HG03571 (cell line): ENCODE data around the gene ZNF688.
"Not testable (repeated sequence)": the region's sequence is repeated elsewhere in the genome, so short reads cannot be mapped to it uniquely, and the experiment has no call there.

Experiments used
- ATAC-seq: cut with Tn5 transposase; IDR thresholded peaks from one replicate; pipeline ENCODE4 v1.9.1; 2021; ENCODE audit not compliant: unreplicated experiment

ZNF688 gene

DNA sequence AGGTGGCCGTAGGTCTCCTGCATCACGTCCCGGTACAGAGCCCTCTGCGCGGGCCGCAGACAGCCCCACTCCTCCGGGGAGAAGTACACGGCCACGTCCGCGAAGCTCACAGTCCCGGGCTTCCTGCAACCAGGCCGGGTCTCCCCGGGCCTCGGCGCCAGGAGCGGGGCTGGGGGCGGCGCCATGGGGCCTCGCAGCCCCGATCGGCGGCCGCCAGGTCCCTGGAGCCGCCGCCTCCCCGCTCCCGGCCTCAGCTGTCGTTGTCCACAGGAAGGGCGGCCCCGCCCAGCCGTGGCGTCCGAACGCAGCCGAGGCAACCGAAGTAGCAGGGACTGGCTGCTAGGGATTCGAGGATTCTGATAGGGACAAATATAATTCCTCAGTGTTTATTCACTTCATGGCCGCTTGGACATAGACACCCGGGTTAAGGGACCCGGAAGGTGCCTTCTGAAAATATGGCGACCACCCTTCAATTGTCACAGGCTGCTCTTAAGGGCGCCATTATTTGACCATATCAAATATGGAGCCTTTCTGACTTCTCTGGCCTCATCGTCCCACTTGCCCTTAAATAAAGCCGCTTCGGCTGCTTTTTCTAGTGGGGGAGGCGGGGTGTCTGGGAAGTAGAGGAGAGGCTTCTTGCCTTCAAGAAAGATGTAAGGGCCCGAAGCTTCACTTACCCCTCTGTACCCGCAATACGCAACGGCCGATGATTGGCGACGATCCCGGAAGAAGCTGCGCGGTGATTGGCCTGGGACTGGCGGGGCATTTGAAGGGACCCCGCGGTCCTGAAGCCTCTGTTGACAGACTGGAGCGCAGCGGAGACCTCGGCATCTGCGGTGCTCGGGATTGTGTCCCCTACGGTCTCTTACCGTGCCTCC lies at the start of gene ZNF688:
TSS of gene ZNF688 (minus strand) at position 270 of the 878 bp plus-strand sequence. CDS start at position 185, 85 bp downstream.
- ATAC-seq, result peak; percentile 64

DNA sequence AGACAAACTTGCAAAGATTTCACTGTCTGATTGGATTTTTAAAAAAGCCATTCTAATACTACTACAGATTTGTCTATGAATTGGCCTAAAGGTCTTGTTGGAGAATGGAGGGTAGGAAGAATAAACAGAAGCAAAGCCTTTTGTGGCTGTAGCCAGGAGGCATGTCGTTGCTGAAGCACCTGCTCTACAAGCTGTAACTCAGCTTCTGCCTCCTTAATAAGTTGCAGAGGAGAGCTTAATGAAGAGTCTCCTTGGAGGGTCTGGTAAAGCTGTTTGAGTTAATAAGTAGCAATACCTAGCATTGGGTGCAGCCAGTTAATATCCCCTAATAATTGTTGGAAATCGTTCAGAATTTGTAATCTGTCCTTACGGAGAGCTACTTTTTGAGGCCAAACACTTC lies 48.7 kb upstream of the ZNF688 start:
- no peak for ATAC-seq

DNA sequence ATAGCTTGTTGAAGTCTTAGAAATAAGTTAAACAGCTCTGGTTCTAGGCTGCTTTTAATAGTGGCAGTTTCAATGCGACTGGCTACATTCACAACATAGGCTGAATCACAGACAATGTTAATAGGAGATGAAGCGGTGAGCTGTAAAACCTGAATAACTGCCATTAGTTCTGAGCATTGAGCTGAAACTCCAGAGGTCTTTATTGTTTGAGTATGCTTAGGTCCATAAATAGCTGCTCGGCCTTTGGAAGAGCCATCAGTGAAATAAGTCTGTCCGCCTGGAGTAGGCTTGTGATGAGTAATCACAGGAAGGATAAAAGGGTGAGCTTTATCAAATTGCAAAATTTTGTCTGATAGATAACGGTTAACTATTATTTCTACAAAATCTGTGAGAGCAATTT lies 48.1 kb upstream of the ZNF688 start:
- ATAC-seq, result no peak

DNA sequence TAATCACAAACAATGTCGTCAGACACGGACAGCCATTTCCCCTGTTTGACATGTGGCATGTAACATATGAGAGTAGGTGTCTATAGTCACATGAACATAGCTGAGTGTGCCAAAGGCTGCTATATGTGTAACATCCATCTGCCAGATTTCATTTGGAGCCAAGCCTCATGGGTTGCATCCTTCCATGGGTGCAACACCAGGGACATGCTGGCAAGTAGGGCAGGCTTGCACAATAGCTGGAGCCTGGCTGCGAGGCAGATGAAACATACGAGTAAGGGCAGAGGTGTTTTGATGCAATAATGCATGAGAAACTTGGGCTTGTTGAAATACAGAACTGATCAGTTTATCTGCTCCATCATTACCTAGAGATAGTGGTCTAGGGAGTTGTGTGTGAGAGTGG lies 47.7 kb upstream of the ZNF688 start:
- ATAC-seq, result no peak

DNA sequence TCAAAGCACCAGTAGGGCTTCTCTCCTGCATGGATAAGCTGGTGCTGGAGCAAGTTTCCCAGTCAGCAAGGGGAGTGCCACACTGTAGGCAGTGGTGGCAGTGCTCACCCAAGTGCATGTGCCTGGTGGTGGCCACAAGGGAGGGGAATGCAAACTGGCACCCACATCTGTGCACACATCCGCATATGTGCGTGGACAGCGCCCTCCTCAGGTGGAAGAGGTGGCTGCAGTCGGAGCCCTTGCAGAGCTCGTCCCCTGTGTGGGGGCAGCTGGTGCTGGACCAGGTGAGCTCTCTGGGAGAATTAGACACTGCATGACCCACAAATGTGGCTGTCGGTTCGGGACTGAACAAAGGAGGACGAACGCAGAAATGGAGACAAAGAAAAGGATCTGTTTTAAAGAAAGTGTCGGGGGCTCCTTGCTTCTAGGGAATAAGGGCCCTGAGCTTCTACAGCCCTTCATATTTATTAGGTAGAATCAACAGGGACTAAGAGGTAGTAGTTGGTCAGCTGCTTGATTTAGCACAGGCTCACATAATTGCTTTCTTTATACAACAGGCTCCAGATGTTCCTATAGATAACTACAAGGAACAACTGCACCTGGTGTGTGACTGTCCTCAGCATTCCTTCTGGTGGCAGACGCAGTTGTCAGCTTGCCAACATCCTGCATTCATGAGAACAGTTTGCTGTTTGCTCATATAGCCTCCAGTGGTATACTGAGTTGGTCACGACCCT lies 44.0 kb upstream of the ZNF688 start:
- no peak for ATAC-seq

DNA sequence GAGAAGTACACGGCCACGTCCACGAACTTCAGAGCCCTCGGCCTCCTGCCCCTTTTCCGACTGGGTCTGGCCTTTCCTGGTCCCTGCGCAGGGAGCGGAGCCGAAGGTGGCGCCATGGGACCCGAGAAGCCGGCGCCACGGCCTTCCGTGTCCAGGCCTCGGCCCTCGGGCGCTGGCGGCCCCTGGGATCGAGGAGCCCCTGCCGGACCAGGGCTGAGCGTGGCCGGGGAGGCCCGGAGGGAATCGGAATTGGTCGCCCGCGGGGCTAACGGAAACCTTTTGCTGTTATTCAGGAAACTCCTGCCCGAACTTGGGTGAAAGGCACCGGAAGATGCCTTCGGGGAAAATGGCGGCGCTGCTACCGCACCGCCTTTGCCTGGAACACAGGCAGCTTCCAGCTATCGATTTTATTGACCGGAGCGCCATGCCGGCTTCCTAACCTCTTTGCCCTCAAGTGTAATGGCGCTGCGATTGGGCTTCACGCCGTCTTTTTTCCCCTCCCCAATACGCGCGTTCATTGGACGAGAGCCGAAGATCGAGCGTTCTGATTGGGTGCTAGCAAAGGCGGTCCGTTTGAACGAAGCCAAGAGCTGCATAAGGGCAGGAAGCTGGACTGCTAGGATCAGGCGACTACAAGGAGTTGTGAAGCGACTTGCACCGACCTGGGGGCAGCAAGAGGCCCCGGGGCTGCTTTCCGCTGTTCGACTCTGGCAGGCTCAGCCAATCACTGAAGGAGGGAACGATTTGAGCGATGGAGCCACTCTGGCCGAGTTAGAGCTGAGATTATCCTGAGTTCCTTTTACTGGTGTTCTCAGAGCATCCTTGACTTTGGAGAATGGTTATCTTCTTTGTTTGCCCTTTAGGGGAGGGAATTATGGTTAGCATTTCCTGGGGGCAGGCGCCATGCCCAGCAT lies 38.7 kb upstream of the ZNF688 start, which contains the start of gene ZNF689:
TSS of gene ZNF689 (minus strand) at position 464 of the 914 bp plus-strand sequence. CDS start at position 116, 348 bp downstream.
- ATAC-seq, result peak; percentile 82

DNA sequence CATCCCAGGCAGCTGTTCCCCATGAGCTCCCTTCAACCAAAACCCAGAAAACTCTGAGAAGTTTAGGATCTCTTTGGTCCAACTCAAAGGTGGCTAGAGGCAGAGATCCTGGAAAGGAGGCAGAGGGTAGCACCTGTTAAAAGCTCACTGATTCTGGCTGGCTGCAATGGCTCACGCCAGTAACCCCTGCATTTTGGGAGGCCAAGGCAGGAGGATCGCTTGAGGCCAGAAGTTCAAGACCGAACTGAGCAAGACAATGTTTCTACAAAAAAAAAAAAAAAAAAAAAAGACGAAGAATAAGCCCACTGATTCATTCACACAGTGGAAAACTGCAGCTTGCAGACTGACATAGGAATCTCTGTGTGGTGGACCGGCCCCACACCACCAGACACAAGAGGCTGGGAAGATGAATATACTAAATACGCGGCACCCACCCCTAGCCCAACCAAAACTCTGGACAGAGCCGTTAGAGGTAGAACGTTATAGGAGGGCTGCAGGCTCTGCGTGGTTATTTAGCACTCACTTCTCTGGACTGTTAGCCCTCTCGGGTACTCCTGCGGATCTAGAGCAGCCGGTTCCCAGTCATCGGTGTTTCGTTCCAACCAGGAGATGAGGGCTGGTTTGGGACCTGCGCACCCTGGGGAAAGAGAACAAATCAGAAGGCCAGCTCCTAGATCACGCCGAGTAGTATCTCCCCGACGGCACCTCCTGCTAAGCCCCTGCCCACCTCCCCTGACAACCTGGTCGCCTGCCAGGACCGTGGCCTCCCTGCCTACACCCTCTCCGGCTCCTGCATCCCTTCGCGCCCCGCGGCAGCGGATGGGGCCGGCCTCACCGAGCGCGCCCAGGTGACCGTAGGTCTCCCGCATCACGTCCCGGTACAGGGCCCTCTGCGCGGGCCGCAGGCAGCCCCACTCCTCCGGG lies 37.8 kb upstream of the ZNF688 start:
- ATAC-seq, result peak; percentile 7

DNA sequence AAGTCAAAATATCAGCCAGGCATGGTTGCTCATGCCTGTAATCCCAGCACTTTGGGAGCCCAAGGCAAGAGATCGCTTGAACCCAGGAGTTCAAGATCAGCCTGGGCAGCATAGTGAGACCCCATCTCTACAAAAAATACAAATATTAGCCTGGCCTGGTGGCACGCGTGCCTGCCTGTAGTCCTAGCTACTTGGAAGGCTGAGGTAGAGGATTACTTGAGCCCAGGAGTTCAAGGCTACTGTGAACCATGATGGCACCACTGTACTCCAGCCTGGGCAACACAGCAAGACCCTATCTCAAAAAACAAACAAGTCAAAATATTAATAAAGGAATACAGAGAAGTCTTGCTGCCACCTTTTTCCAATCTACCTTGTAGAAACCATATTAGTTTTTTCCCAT lies 34.5 kb upstream of the ZNF688 start:
- no peak for ATAC-seq

DNA sequence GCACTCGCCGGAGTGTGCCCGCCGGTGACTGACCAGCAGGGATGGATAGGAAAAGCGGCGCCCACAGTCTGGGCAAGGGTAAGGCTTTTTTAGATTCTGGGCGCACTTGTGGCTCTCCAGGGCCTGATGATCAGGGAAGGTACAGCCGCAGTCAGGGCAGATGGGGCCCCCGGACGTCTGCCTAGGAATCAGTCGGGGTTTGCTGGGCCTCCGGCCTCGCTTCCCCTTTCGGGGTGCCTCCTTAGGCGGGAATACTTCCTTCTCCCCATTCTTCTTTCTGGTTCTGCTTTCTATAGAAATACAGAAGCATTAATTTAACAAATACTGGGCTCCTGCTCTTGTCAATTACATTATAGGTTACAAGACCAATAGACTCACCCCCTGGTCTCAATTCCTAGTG lies 33.6 kb upstream of the ZNF688 start:
- no peak for ATAC-seq

DNA sequence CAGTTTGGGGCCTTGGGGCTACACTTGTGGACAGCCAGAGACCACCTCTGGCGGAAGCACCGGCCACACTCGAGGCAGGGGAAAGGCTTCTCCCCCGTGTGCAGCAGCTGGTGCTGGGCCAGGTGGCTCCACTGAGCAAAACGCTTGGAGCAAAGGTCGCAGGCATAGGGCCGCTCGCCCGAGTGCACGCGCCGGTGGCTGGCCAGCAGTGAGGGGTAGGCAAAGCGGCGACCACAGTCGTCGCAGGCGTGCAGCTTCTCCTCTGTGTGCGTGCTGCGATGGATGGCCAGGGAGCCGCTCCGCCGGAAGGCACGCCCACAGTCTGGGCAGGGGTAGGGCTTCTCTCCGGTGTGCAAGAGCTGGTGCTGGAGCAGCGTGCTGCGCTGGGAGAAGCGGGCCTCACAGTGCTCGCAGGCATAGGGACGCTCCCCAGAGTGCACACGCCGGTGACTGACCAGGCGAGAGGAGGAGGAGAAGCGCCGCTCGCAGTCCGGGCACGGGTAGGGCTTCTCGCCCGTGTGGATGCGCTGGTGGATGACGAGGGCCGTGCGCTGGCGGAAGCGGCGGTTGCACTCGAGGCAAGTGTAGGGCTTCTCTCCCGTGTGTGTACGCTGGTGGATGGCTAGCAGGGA lies 32.9 kb upstream of the ZNF688 start:
- no peak for ATAC-seq

DNA sequence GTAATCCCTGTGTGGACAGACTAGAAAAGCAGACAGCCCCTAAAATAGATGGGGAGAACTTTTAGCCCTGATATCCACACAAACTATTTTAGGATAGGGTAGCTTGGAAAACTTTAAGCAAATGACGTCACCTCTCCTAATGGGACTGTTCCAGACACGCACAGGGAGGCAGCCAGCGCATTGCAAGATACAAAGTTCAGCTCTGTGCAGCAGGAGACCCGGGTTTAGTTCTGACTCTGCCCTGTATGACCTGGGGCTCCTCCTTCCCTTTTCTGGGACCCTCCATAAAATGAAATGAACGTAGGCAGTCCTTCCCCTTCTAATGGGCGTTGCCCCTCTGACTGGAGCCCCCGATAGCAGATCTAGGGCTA lies 32.4 kb upstream of the ZNF688 start:
- no peak for ATAC-seq

DNA sequence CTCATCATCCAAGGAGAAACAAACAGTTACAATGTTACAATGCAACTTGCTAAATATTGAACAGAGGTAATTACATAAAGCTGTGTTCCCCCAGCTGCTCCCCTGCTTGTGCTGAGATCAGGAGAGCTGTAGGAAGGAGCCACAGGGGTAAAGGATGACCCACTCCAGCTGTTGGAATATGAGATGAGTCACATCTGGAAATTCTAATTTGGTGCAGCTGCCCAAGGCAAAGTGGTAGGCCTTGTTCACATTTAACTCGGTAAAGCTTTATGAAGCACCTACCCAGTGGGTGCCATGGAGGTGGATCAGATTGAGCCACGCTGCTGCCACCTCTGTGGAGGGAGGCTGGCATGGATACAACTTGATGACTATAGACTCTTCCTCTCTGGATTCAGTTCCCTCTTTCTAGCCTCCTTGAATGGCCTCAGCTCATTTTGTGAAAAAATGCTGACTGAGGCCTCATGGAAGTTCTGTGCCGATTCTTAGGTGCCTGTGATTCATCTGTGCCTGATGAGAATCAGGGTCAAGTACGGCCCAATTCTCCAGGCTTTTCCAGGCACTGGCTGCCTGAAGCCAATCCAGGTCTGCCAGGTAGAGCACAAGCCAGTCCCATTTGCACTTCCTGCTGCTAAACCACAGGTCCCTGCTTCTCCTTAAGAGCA lies 31.2 kb upstream of the ZNF688 start:
- no peak for ATAC-seq

DNA sequence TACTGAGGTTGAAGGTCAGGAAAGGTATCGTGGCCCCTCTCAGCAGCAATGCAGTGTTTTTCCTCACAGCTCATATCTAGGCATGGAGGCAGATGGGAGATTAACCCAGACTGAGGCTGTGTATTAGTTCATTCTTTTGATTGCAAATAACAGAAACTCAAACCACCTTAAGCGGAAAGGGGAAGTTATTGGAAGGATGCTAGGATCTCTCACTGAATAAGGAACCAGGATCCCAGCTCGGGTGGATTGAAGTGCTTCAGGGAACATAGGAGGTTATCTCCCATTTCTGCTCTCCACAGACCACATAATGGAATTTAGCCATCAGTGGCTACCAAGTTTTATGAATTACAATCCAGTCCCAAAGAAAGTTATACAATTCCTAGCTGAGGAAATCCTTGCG lies 30.5 kb upstream of the ZNF688 start:
- no peak for ATAC-seq

DNA sequence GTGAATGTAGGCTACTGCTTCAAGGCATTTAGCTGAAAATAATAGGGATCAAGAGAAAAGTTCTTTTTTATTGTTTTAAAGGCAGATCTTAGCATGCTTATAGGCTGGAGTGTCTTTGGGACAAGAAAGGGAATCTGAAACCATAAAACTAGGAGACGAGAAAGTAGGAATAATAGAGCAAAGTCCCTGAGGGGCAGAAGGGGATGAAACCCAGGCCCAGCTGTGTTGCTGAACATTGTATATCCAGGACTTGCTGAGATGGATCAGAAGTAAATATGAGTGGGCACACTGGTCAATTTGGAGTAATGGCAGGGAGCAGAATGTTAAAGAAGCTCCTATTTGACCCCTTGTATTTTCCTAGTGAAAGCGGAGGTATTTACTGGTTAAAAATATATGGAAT lies 29.4 kb upstream of the ZNF688 start:
- no peak for ATAC-seq

DNA sequence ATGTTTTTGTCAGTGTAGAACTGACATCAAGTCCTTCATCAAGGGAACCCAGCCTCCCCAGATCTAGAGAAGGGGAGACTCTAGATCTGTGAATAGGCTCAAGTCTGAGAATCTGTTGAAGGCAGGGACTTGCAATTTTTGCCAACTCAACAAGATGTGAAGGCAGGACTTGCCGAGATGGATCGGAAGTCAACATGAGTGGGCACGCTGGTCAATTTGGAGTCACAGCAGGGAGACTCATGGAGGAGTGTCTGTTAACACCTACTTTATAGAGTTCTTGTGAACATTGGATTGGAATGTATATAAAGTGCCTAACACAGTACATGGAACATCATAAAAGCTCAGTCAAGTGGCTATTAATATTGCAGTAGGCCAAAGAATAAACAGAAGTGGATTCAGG lies 28.7 kb upstream of the ZNF688 start:
- ATAC-seq, result no peak

DNA sequence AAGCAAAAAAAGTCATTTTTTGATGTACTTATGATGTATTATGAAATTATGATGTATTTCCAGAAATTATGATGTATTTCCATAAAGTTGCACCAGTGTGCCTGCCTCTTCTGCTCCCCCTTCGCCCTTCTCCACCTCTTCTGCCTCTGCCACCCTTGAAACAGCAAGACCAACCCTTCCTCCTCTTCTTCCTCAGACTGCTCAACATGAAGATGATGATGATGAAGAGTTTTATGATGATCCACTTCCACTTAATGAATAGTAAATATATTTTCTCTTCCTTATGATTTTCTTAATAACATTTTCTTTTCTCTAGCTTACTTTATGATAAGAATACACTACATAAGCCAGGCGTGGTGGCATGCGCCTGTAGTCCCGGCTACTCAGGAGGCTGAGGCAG lies 21.4 kb upstream of the ZNF688 start:
- ATAC-seq, result no peak

DNA sequence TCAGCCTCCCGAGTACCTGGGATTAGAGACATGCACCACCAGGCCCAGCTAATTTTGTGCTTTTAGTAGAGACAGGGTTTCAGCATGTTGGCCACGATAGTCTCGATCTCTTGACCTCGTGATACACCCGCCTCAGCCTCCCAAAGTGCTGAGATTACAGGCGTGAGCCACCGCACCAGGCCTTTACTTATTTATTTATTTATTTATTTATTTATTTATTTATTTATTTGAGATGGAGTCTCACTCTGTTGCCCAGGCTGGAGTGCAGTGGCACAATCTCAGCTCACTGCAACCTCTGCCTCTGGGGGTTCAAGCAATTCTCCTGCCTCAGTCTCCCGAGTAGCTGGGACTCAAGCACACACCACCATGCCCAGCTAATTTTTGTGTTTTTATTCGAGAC lies 19.4 kb upstream of the ZNF688 start:
- ATAC-seq, result not testable (repeated sequence)

DNA sequence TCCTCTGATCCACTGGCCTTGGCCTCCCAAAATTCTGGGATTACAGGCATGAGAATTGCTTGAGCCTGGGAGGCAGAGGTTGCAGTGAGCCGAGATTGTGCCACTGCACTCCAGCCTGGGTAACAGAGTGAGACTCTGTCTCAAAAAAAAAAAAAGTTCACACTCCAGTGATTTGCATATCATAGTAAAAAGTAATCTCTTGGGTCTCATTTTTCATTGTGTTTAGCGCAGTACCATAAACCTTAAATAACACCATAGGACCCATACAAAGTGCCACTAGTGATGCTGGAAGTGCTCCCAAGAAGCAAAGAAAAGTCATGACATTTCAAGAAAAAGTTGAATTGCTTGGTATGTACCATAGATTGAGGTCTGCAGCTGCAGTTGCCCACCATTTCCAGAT lies 18.1 kb upstream of the ZNF688 start:
- ATAC-seq, result not testable (repeated sequence)

DNA sequence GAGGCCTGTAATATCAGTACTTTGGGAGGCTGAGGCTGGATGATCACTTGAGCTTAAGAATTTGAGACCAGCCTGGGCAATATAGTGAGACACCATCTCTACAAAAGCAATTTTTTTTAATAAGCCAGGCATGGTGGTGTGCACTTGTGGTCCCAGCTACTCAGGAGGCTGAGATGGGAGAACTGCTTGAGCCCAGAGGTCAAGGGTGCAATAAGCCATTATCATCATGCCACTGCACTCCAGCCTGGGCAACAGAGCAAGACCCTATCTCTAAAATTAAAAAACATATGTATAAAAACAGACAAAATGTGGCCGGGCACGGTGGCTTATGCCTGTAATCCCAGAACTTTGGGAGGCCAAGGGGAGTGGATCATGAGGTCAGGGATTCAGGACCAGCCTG lies 17.1 kb upstream of the ZNF688 start:
- no peak for ATAC-seq
